Prostate gland (tissue), 2 donors: ENCODE measurements around the gene CLN5.

ENCODE experiments used
- POLR2A ChIP-seq: fragments of 450-650 bp; IDR thresholded peaks from one replicate; pipeline ENCODE4 v1.6.1; 2016; ENCODE audit warnings: antibody characterized with exemption, mild to moderate bottlenecking
- TF ChIP-seq, protein P1 (sequence below), 4 experiments: fragments of 200-600 bp in 2 of 4; fragments of 450-650 bp in 2 of 4; sonication (generic) in 2 of 4; IDR thresholded peaks; 1 replicate in 3 of 4; 2 replicates in 1 of 4; pipeline ENCODE4 v1.5.1; 2016 to 2019; ENCODE audit warnings: antibody characterized with exemption in 4 of 4, mild to moderate bottlenecking in 2 of 4, moderate library complexity in 2 of 4

DNA sequence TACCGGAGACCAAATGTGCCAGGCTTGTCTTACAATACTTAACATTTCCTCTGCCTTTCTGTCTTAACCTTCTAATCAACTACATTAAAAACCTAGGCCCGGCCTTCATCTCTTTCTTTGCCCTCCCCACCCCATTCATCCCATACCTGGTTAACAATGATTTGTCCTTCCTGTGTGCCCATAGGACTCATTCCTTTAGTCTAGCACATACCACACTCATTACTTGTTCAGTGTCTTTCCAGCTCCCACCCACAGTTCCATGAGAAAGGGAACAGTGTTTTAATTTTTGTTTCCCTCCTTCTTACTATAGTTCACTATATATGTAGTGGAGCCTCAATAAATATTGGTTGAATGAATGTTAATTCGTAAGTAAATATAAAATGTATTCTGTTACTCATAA is 2.4 kb downstream of the CLN5 start:
- TF ChIP-seq, protein P1, sequence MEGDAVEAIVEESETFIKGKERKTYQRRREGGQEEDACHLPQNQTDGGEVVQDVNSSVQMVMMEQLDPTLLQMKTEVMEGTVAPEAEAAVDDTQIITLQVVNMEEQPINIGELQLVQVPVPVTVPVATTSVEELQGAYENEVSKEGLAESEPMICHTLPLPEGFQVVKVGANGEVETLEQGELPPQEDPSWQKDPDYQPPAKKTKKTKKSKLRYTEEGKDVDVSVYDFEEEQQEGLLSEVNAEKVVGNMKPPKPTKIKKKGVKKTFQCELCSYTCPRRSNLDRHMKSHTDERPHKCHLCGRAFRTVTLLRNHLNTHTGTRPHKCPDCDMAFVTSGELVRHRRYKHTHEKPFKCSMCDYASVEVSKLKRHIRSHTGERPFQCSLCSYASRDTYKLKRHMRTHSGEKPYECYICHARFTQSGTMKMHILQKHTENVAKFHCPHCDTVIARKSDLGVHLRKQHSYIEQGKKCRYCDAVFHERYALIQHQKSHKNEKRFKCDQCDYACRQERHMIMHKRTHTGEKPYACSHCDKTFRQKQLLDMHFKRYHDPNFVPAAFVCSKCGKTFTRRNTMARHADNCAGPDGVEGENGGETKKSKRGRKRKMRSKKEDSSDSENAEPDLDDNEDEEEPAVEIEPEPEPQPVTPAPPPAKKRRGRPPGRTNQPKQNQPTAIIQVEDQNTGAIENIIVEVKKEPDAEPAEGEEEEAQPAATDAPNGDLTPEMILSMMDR (IDR thresholded peaks at IDR 0.05), result no peak
- no peak for TF ChIP-seq POLR2A
